ENCODE results near the gene BTAF1.

BTAF1 gene

GRCh38 chr10:91932737-91933136, 9.2 kb downstream of the BTAF1 start:
- peaks cover 98% of the 10 kb centered on the region for H3K79me2 ChIP-seq (ENCODE audit: control insufficient read depth, low read length)
- H3K9me2 ChIP-seq (replicated peaks; ENCODE audit: control insufficient read depth, low read length) = no peaks in the 10 kb centered on the region
- H3K27ac ChIP-seq (ENCODE audit: low read depth, low read length) = no peak overlapping the region
- H3K36me3 ChIP-seq (ENCODE audit: control insufficient read depth, low read length) = peaks cover 76% of the 10 kb centered on the region
- H3K27me3 ChIP-seq (ENCODE audit: control insufficient read depth, low read length) = no peaks in the 10 kb centered on the region
- H3K4me2 ChIP-seq (ENCODE audit: low read length) = no peak overlapping the region
- H3K4me1 ChIP-seq (ENCODE audit: control insufficient read depth, low read length) = 0 out of 2 replicates have a peak, but pooled peaks cover 3% of the 10 kb centered on the region
- H3F3A ChIP-seq (ENCODE audit: control insufficient read depth, insufficient read depth) = no peaks in the 10 kb centered on the region
- H4K20me1 ChIP-seq (ENCODE audit: control insufficient read depth, insufficient read depth, low read depth, low read length) = peaks cover 22% of the 10 kb centered on the region; the same call in 1 of the 2 replicates
- no peaks in the 10 kb centered on the region for H3K9me3 ChIP-seq (ENCODE audit: control insufficient read depth, insufficient read depth, low read length)
- no peak for TF ChIP-seq EZH2phosphoT487 (IDR thresholded peaks at IDR 0.05; ENCODE audit: borderline replicate concordance, low read length)
- no peak for TF ChIP-seq CTCF (IDR thresholded peaks at IDR 0.05; ENCODE audit: low read depth, low read length, poor library complexity, severe bottlenecking)
- H3K4me3 ChIP-seq (ENCODE audit: low read length) = no peak overlapping the region

- Histone ChIP-seq H3K79me2 (ENCODE audit: control insufficient read depth, low read length) (peaks cover 98% of the 10 kb centered on the region), H3K4me2 (ENCODE audit: low read length) (no peak overlapping the region), H3K27ac (ENCODE audit: low read depth, low read length) (no peak overlapping the region), H3K27me3 (ENCODE audit: control insufficient read depth, low read length) (no peaks in the 10 kb centered on the region), H3K4me1 (ENCODE audit: control insufficient read depth, low read length) (no peaks in the 10 kb centered on the region), H3K4me3 (ENCODE audit: low read length) (no peak overlapping the region), H3K9me2 (replicated peaks; ENCODE audit: control insufficient read depth, low read length) (no peaks in the 10 kb centered on the region), H3K36me3 (ENCODE audit: control insufficient read depth, low read length) (peaks cover 90% of the 10 kb centered on the region), H3K9me3 (ENCODE audit: control insufficient read depth, insufficient read depth, low read length) (no peaks in the 10 kb centered on the region), H3F3A (ENCODE audit: control insufficient read depth, insufficient read depth) (0 out of 2 replicates have a peak, but pooled peaks cover 3% of the 10 kb centered on the region), H4K20me1 (ENCODE audit: control insufficient read depth, insufficient read depth, low read depth, low read length) (peaks cover 15% of the 10 kb centered on the region; the same call in 1 of the 2 replicates)
- TF ChIP-seq EZH2phosphoT487 (IDR thresholded peaks at IDR 0.05; ENCODE audit: borderline replicate concordance, low read length) (no peak), CTCF (IDR thresholded peaks at IDR 0.05; ENCODE audit: low read depth, low read length, poor library complexity, severe bottlenecking) (no peak)
Measured at GRCh38 chr10:91935886-91936285, 12.3 kb downstream of the BTAF1 start.

- Histone ChIP-seq H3K36me3 (ENCODE audit: control insufficient read depth, low read length) (peaks cover 89% of the 10 kb centered on the region), H3K4me2 (ENCODE audit: low read length) (no peak overlapping the region), H3K4me1 (ENCODE audit: control insufficient read depth, low read length) (no peaks in the 10 kb centered on the region), H3K9me2 (replicated peaks; ENCODE audit: control insufficient read depth, low read length) (no peaks in the 10 kb centered on the region), H4K20me1 (ENCODE audit: control insufficient read depth, insufficient read depth, low read depth, low read length) (peaks cover 4% of the 10 kb centered on the region; the same call in 1 of the 2 replicates), H3K9me3 (ENCODE audit: control insufficient read depth, insufficient read depth, low read length) (no peaks in the 10 kb centered on the region), H3K4me3 (ENCODE audit: low read length) (no peak overlapping the region), H3K79me2 (ENCODE audit: control insufficient read depth, low read length) (peaks cover 66% of the 10 kb centered on the region), H3K27ac (ENCODE audit: low read depth, low read length) (no peak overlapping the region), H3K27me3 (ENCODE audit: control insufficient read depth, low read length) (no peaks in the 10 kb centered on the region), H3F3A (ENCODE audit: control insufficient read depth, insufficient read depth) (0 out of 2 replicates have a peak, but pooled peaks cover 3% of the 10 kb centered on the region)
- TF ChIP-seq CTCF (IDR thresholded peaks at IDR 0.05; ENCODE audit: low read depth, low read length, poor library complexity, severe bottlenecking) (no peak), EZH2phosphoT487 (IDR thresholded peaks at IDR 0.05; ENCODE audit: borderline replicate concordance, low read length) (no peak)
Measured at GRCh38 chr10:91939653-91940052, 16.1 kb downstream of the BTAF1 start.

Measured in DOHH2 (cell line).